Stimulated activated CD4-positive, alpha-beta T cell treated with anti-CD3 and anti-CD28 coated beads, TNF-alpha, amount 100 ng/mL, for 4 hours (primary cell): Measurements from ENCODE around the gene UBA7.
"Not testable (repeated sequence)": the region's sequence is repeated elsewhere in the genome, so short reads cannot be mapped to it uniquely, and the experiment has no call there.

Experiments used
- DNase-seq, 3 experiments: peaks; one replicate each; pipeline ENCODE4 v3.0.0-alpha.2; 2020; ENCODE audit warnings: low read depth in 3 of 3

UBA7 gene

GRCh38 chr3:49813497-49814174, at the start of gene UBA7:
UBA7 (minus strand) TSS chr3:49813953; CDS start chr3:49813787, 166 bp downstream.
- DNase-seq: peak in 1 of 3 experiments; percentile 23

GRCh38 chr3:49859576-49860305, 46.0 kb upstream of the UBA7 start:
- no peak for DNase-seq

- peak; percentile 87 to 89 (median 89) for DNase-seq
Measured at GRCh38 chr3:49856181-49857005, 42.6 kb upstream of the UBA7 start, which contains the start of gene TRAIP. TRAIP (minus strand) TSS chr3:49856564; CDS start chr3:49856453, 111 bp downstream.

- DNase-seq: no peak
Measured at GRCh38 chr3:49855662-49856061, 41.9 kb upstream of the UBA7 start.

- DNase-seq: no peak
Measured at GRCh38 chr3:49845694-49846093, 31.9 kb upstream of the UBA7 start.

GRCh38 chr3:49844464-49845183, 30.9 kb upstream of the UBA7 start:
- DNase-seq: no peak

- DNase-seq: no peak
Measured at GRCh38 chr3:49842843-49843517, 29.2 kb upstream of the UBA7 start.

GRCh38 chr3:49841806-49842205, 28.1 kb upstream of the UBA7 start:
- DNase-seq: no peak

- DNase-seq: no peak
Measured at GRCh38 chr3:49841126-49841696, 27.5 kb upstream of the UBA7 start.

GRCh38 chr3:49840388-49840787, 26.6 kb upstream of the UBA7 start:
- no peak for DNase-seq

GRCh38 chr3:49839193-49839809, 25.5 kb upstream of the UBA7 start:
- DNase-seq: peak; percentile 54 to 66 (median 60)

- no peak for DNase-seq
Measured at GRCh38 chr3:49831341-49831740, 17.6 kb upstream of the UBA7 start.

GRCh38 chr3:49826016-49826415, 12.3 kb upstream of the UBA7 start:
- no peak for DNase-seq

- not testable (repeated sequence) for DNase-seq
Measured at GRCh38 chr3:49823131-49823530, 9.4 kb upstream of the UBA7 start.

- DNase-seq: no peak
Measured at GRCh38 chr3:49812916-49813496, 747 bp downstream of the UBA7 start.

- DNase-seq: no peak
Measured at GRCh38 chr3:49807431-49808114, 6.2 kb downstream of the UBA7 start.

GRCh38 chr3:49806850-49807249, 6.9 kb downstream of the UBA7 start:
- no peak for DNase-seq

- no peak for DNase-seq
Measured at GRCh38 chr3:49805897-49806701, 7.7 kb downstream of the UBA7 start.
